Astrocyte of the cerebellum (primary cell): ENCODE data around the gene RBFOX2.

Experiments
- DNase-seq: peaks from one replicate; pipeline ENCODE4 v3.0.0-alpha.2; 2011; ENCODE audit warnings: low read depth
- H3K4me3 ChIP-seq: 2 replicates; pipeline ENCODE4 v1.5.1; 2011; ENCODE audit warnings: mild to moderate bottlenecking, low read depth, low read length, moderate library complexity
- in situ Hi-C: cut with HindIII; loops from 2 replicates; pipeline ENCODE4 v1.10.0; 2017; ENCODE audit warnings: low sequenced_read_pairs
- TF ChIP-seq, protein P1 (sequence below): IDR thresholded peaks from 2 replicates; pipeline ENCODE4 v1.5.1; 2012; ENCODE audit warnings: low read length, low read depth, moderate library complexity, mild to moderate bottlenecking; ENCODE audit errors: missing control alignments

RBFOX2 gene

DNA sequence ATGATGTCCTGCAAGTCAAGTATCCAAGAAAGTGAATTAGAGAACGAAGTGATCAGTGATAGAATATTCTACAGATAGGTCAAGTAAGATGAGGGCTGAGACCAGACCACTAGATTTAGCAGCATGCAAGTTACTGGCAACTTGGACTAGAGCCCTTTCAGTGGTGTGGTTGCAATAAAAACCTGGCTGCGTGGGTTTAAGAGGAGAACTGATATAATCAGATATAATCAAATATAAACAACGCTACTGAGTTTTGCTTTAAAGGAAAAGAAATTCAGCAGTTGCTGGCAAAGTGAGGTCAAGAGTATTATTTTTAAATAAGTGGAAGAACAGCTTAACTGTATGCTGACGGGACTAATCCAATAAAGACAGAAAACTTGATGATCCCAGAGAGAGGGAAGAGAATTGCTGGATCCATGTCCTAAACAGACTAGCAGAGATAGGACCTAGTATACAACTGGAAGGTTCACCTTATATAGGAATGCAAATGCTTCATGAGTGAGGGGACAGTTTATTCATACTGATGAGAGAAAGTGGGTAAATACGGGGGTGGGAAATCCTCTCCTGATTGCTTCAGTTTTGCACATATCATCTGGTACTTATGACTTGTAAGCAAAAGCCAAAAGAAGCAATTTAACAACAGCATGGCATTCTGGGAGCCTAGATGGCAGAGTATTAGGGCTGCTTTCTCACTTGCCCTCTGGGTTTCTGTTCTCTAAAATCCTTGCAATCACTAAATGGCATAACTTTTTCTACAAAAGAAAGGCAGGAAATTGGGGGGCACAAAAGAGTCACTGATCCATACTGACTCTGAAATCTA lies 146.2 kb downstream of the RBFOX2 start:
- TF ChIP-seq, protein P1, sequence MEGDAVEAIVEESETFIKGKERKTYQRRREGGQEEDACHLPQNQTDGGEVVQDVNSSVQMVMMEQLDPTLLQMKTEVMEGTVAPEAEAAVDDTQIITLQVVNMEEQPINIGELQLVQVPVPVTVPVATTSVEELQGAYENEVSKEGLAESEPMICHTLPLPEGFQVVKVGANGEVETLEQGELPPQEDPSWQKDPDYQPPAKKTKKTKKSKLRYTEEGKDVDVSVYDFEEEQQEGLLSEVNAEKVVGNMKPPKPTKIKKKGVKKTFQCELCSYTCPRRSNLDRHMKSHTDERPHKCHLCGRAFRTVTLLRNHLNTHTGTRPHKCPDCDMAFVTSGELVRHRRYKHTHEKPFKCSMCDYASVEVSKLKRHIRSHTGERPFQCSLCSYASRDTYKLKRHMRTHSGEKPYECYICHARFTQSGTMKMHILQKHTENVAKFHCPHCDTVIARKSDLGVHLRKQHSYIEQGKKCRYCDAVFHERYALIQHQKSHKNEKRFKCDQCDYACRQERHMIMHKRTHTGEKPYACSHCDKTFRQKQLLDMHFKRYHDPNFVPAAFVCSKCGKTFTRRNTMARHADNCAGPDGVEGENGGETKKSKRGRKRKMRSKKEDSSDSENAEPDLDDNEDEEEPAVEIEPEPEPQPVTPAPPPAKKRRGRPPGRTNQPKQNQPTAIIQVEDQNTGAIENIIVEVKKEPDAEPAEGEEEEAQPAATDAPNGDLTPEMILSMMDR, result no peak
- no peak overlapping the region for H3K4me3 ChIP-seq
- DNase-seq, result no peak
- in situ Hi-C loops, result no loop called here

DNA sequence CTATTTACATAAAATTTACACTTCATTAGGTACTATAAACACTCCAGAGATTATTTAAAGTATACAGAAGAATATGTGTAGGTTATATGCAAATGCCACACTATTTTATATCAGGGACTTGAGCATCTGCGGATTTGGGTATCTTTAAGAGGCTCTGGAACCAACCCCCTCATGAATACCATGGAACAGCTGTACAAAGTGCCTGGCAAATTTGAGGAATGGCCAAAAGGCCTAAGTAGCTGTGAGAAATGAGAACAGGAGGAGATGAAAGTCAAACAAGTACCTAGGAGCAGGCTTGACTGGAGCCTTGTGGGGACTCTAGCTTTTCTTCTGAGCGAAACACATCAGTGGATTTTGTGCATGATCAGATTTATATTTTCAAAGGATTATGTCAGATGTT lies 149.3 kb downstream of the RBFOX2 start:
- in situ Hi-C loops, result no loop called here

DNA sequence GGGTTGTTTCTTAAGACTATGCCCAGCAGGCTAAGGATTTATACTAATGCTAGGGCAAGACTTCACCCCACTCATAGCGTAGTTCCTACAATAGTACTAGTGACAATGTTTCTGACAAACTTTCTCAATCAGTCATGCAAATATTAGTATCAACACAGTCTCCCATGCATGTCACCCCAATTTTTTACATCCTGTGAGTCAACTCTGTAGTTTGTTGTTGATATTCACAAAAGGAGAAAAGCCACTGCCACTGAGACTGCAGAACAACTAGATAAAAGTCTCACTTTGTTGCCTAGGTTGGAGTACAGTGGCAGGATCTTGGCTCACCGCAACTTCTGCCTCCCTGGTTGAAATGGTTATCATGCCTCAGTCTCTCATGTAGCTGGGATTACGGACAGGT lies 155.2 kb downstream of the RBFOX2 start:
- in situ Hi-C loops, result no loop called here
- H3K4me3 ChIP-seq, result no peak overlapping the region
- no peak for DNase-seq
- TF ChIP-seq, protein P1, result no peak

More for the DNA sequence above, 149.3 kb downstream of the RBFOX2 start:
- TF ChIP-seq, protein P1, result no peak
- DNase-seq, result no peak
- no peak overlapping the region for H3K4me3 ChIP-seq

DNA sequence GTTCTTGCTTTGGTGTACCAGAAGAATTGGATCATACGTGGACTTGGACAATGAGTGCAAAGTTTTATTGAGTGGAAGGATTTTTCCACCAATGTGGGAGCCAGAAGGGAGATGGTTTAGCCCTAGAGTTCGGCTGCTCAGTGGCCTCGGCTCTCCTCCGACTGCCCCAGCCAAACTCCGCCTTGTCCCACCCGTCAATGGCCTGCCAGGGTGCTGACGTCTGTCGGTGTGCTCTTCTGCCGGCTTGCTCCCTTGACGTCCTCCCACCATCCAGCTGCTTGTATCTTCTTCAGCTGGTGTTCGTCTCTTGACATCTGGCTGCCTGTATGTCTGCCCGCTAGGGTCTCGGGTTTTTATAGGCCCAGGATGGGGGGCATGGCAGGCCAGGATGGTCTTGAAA lies 156.2 kb downstream of the RBFOX2 start:
- DNase-seq, result no peak
- in situ Hi-C loops, result no loop called here

DNA sequence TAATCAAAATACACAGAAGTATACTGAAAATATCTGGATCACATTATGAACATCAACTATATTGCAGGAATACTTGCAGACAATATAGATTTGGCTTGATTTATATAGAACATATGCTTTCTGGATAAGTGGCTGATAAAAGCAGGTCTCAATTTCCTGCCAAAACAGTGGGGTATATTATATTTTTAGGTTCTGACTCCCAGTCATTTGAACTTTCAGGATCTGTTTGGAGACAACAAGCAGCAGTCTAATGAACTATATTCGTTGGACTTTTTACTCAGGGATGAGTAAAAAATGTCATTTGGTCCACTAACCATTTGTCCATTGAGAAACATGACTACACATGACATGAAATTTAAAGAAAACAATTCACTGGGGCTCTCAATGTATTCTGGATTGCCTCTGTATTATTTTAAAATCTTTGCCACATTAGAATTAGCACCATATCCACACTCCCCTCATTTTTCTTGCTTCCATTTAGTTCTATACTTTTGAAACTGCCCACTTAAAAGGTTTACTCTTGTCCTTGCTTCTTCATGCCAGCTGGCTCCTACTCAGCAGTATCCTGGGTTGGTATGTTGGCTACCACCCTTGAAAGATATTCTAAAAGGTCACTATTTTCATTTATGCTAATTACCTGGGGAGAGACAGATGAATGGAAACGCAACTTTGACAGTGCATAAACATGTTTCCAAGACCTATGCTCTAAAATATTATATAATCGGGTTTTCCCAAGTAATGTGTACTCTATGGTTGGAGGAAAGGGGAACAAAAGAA lies 157.9 kb downstream of the RBFOX2 start:
- in situ Hi-C loops, result no loop called here
- TF ChIP-seq, protein P1, result no peak
- no peak for DNase-seq
- H3K4me3 ChIP-seq, result no peak overlapping the region

More for the DNA sequence above, 156.2 kb downstream of the RBFOX2 start:
- TF ChIP-seq, protein P1, result no peak
- no peak overlapping the region for H3K4me3 ChIP-seq

GRCh38 chr22:35868938-35869337 lies 159.7 kb downstream of the RBFOX2 start:
- TF ChIP-seq, protein P1, result no peak
- in situ Hi-C loops, result no loop called here
- DNase-seq, result no peak

More at GRCh38 chr22:35868938-35869337, 159.7 kb downstream of the RBFOX2 start:
- H3K4me3 ChIP-seq, result no peak overlapping the region
